Measurements from ENCODE around the gene CDC25B. TPM values are rescaled to one million over a fixed set of nuclear protein-coding genes. Genes with fewer than 3 reads are reported as not detected.

CDC25B gene
- total RNA-seq, 1 experiment from 2014 or later: 65.5 TPM

- no peak for DNase-seq (ENCODE audit: low spot score)
Measured at GRCh38 chr20:3763671-3764601, 32.2 kb upstream of the CDC25B start.

- DNase-seq (ENCODE audit: low spot score): no peak
Measured at GRCh38 chr20:3764659-3765058, 31.5 kb upstream of the CDC25B start.

- DNase-seq (ENCODE audit: low spot score): no peak
Measured at GRCh38 chr20:3765171-3765882, 30.8 kb upstream of the CDC25B start.

GRCh38 chr20:3766422-3767109, 29.5 kb upstream of the CDC25B start:
- DNase-seq (ENCODE audit: low spot score): no peak

- DNase-seq (ENCODE audit: low spot score): peak; percentile 19
Measured at GRCh38 chr20:3767110-3767426, 29.0 kb upstream of the CDC25B start.

GRCh38 chr20:3767427-3768341, 28.4 kb upstream of the CDC25B start, which contains the start of gene ADISSP:
Gene ADISSP, minus strand, starts transcription at chr20:3767753. Its CDS starts 7,653 bp downstream, at chr20:3760100.
- DNase-seq (ENCODE audit: low spot score): peak; percentile 97

- DNase-seq (ENCODE audit: low spot score): peak; percentile 82
Measured at GRCh38 chr20:3768342-3769130, 27.6 kb upstream of the CDC25B start.

GRCh38 chr20:3771552-3772058, 24.5 kb upstream of the CDC25B start:
- no peak for DNase-seq (ENCODE audit: low spot score)

GRCh38 chr20:3775457-3776108, 20.5 kb upstream of the CDC25B start:
- no peak for DNase-seq (ENCODE audit: low spot score)

GRCh38 chr20:3777381-3777715, 18.8 kb upstream of the CDC25B start:
- DNase-seq (ENCODE audit: low spot score): no peak

- DNase-seq (ENCODE audit: low spot score): no peak
Measured at GRCh38 chr20:3777716-3778629, 18.1 kb upstream of the CDC25B start.

- no peak for DNase-seq (ENCODE audit: low spot score)
Measured at GRCh38 chr20:3778976-3779375, 17.1 kb upstream of the CDC25B start.

- DNase-seq (ENCODE audit: low spot score): peak; percentile 95
Measured at GRCh38 chr20:3781153-3781910, 14.8 kb upstream of the CDC25B start, which contains the start of gene SPEF1. Gene SPEF1, minus strand, starts transcription at chr20:3781448. Its CDS starts 161 bp downstream, at chr20:3781287.

GRCh38 chr20:3782597-3782996, 13.5 kb upstream of the CDC25B start:
- no peak for DNase-seq (ENCODE audit: low spot score)

GRCh38 chr20:3783068-3783489, 13.0 kb upstream of the CDC25B start:
- no peak for DNase-seq (ENCODE audit: low spot score)

- DNase-seq (ENCODE audit: low spot score): no peak
Measured at GRCh38 chr20:3783511-3784195, 12.5 kb upstream of the CDC25B start.

GRCh38 chr20:3784216-3784853, 11.8 kb upstream of the CDC25B start:
- DNase-seq (ENCODE audit: low spot score): no peak
